Heart left ventricle (tissue), 13 donors: ENCODE measurements around the gene NFATC2IP.

ENCODE experiments used
- CTCF ChIP-seq, 12 donors: fragments of 200-600 bp; sonication (generic) in 4 of 12; IDR thresholded peaks; one replicate each; pipeline versions ENCODE4 v1.5.0 to v1.8.0; 2018 to 2022; ENCODE audit warnings: antibody characterized with exemption in 12 of 12, mild to moderate bottlenecking in 5 of 12
- POLR2A ChIP-seq, 2 donors: fragments of 450-650 bp; IDR thresholded peaks; one replicate each; pipeline ENCODE4 v1.6.1; 2017; ENCODE audit warnings: antibody characterized with exemption in 2 of 2, mild to moderate bottlenecking in 2 of 2, moderate library complexity in 2 of 2
- donor health status: ischemic (EF 13 %, LVEDD 7.1; RV severe dilation, severe dysfunction).
- donor health status: DM: no; HTN: yes; CAD: no.
- donor health status: DM: no; HTN: no; CAD: no.
- donor health status: ischemic (EF 25% LVEDD 6.9; RV normal size, moderate dysfunction).
- donor health status: ischemic (EF 25% LVEDD 5.7; RV mildly dilated, moderate dysfunction).
- donor health status: ischemic (EF 35%, LVEDD 5.7; RV mildly dilated, moderate dysfunction).
- donor health status: nonischemic (EF 11% LVEDD 7.7; RV severe dilation, severe dysfunction).
- donor health status: DM: yes; HTN: yes; CAD: no.
- donor health status: PGD.
- donor health status: ischemic (EF 29% LVEDD 5.4; RV normal size, mild dysfunction).
- donor health status: nonischemic (EF 23%, LVEDD 6.1; RV moderate dilation, normal function).

GRCh38 chr16:28943281-28943680 is 7.5 kb upstream of the NFATC2IP start:
- TF ChIP-seq CTCF (IDR thresholded peaks at IDR 0.05) (no peak), POLR2A (IDR thresholded peaks at IDR 0.05) (no peak)
